Thymus (tissue), 11 donors: ENCODE data around the gene ALPG. TPM values are rescaled to one million over a fixed set of nuclear protein-coding genes. Genes with fewer than 3 reads are reported as not detected.
A peak's percentile ranks its signal among the peaks of the same experiment; 100 is the strongest.

ENCODE experiments used
- DNase-seq, 9 donors: peaks; one replicate each; pipeline ENCODE4 v3.0.0-alpha.2; 2013; ENCODE audit warnings: low spot score in 9 of 9, low read depth in 6 of 9, missing footprints in 1 of 9
- H3K27ac ChIP-seq, 2 donors: one replicate each; pipeline ENCODE4 v1.5.1; 2013; ENCODE audit warnings: control low read depth in 1 of 2, low read depth in 1 of 2, low read length in 1 of 2, mild to moderate bottlenecking in 1 of 2, moderate library complexity in 1 of 2
- H3K27me3 ChIP-seq, 2 donors: one replicate each; pipeline ENCODE4 v1.5.1; 2013; ENCODE audit warnings: low read length in 1 of 2; ENCODE audit not compliant: control insufficient read depth in 2 of 2, insufficient read depth in 1 of 2
- H3K36me3 ChIP-seq, 2 donors: one replicate each; pipeline ENCODE4 v1.5.1; 2013; ENCODE audit warnings: low read length in 1 of 2, mild to moderate bottlenecking in 1 of 2, moderate library complexity in 1 of 2; ENCODE audit not compliant: control insufficient read depth in 2 of 2, insufficient read depth in 2 of 2
- H3K4me1 ChIP-seq, 2 donors: one replicate each; pipeline ENCODE4 v1.5.1; 2013; ENCODE audit warnings: low read length in 2 of 2; ENCODE audit not compliant: control insufficient read depth in 2 of 2, insufficient read depth in 2 of 2
- H3K4me3 ChIP-seq, 2 donors: one replicate each; pipeline ENCODE4 v1.5.1; 2013; ENCODE audit warnings: low read length in 2 of 2, control low read depth in 1 of 2, mild to moderate bottlenecking in 1 of 2
- H3K9me3 ChIP-seq, 2 donors: one replicate each; pipeline ENCODE4 v1.5.1; 2013; ENCODE audit warnings: low read length in 1 of 2, mild to moderate bottlenecking in 1 of 2; ENCODE audit not compliant: control insufficient read depth in 2 of 2, insufficient read depth in 1 of 2
- WGBS: extraction: QIAGEN DNeasy Blood & Tissue Kit; methylation state at CpG from one replicate; pipeline ENCODE4 v1.1.7; 2013; 5-methylcytosine and 5-hydroxymethylcytosine counted together
- polyA plus RNA-seq: library from polyadenylated mRNA; stranded (reverse); fragments of 200-250 nt; gene quantifications from one replicate; pipeline ENCODE4 v1.2.3, GENCODE V29; 2013
- total RNA-seq: library from RNA; stranded (reverse); fragments of 120-200 nt; gene quantifications from one replicate; pipeline ENCODE4 v1.2.4, GENCODE V29; 2013
- donor health status: healthy.

Gene ALPG
- total and polyA plus RNA-seq, 2 donors: 0.24 to 0.96 TPM

DNA sequence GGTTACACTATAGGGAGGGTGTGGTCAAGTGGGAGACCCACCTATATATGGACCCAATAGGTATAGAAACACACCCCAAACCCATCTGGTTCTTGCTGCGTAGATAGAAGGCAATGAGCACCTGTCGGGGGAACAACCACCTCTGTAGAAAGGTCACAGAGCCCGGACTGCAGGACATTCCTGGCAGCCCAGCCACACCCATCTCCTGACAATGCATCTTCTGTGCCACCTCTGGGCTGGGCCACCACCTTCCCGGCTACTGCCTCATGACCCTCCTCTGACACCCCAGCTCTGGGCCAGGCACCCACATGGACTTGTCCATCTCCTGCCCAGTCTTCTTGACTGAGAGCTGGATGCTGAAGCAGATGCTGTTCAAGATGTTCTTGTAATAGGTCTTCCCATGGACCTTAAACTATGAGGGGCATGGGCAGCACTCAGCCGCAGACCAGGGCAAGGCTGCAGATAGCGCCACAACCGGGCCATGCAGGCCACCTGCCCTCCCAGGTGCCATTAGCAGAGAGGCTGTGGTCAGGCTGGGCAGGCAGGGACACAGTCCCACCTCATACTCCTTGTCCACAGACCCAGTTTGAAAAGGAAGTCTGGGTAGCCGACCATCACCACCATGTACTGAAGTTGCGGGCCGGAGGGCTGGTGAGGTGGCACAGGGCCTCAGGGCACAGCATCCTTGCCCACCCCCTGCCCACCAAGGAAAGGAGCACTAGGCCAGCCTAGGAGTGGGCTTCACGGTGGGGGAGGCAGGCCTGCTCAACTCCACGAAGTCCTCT lies 9.3 kb downstream of the ALPG start:
- Histone ChIP-seq H3K4me1 (peaks cover 4 to 14% of the 10 kb centered on the region in 2 donors), H3K9me3 (peaks cover 0 to 9% of the 10 kb centered on the region in 2 donors), H3K27me3 (peaks cover 49 to 91% of the 10 kb centered on the region in 2 donors), H3K27ac (no peak overlapping the region), H3K36me3 (no peaks in the 10 kb centered on the region), H3K4me3 (no peak overlapping the region)
- no peak for DNase-seq
- 97% methylated on average over 12 of the region's 12 CpGs for whole genome bisulfite sequencing

DNA sequence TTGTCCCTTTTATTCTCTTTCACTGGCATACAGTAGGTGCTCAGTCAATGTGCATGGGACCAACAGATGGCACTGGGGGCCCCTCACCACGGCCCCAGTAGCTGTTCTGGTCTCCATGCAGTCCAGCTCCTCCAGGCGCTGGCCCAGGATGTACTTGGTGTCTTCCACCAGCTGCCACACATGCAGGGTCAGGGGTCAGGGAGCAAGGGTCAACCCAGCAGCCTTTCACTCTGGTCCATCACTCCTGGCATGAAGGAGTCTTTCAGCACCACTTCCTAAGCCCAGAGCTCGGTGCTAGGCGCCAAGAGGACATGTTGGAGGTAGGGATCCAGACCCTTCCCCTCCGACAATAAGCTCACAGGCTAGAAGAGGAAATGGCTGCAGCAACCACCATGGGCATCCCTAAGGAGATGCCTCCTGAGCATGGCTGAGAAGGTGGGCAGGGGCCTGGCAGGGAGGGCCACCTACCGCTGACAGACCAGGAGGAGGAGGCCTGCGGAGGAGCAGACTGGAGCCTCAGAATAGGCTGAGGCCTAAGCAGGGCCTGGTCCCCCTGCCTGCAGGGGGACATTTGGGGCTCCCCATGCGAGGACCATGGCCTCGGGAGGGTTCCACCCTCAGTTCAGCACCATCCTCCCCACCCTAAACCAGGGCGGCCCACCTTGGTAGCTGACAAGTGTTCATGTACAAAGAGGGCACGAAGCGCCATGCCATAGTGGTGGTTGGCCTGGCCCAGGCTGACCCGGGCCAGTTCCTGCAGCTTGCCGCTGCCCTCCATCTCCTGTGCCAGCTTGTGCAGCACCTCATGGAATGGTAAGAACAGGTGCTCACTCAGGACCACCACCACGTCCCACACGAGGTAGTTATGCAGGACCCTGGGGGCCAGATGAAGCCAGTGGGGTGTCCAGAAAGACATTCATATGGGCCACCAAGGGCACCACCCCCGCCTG lies 10.2 kb downstream of the ALPG start:
- Histone ChIP-seq H3K4me1 (peaks cover 5 to 17% of the 10 kb centered on the region in 2 donors), H3K27ac (no peak overlapping the region), H3K4me3 (no peak overlapping the region), H3K9me3 (peaks cover 0 to 18% of the 10 kb centered on the region in 2 donors), H3K27me3 (peaks cover 58 to 92% of the 10 kb centered on the region in 2 donors), H3K36me3 (no peaks in the 10 kb centered on the region)
- WGBS: 97% methylated on average over 17 of the region's 17 CpGs
- DNase-seq: no peak

DNA sequence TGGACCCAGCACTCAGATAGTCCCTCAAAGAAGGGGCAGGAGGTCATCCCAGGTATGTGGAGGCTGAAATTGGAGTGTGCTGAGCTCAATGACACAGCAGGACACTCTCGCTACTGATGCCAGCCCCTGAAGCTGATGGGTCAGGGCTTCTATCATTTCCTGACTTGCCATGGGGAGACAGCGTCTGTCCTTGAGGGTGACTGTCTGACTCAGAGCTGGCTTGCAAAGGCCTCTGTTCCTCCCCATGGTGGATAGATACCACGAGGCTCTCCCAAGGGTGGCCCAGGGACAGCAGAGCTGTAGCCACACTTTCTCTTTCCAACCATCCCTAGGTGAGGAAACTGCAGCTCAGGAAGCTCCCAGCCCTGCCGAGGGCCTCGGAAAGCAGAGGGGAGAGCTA lies 10.8 kb downstream of the ALPG start:
- peaks cover 57 to 97% of the 10 kb centered on the region in 2 donors for H3K27me3 ChIP-seq
- 94% methylated on average over 5 of the region's 5 CpGs for WGBS

DNA sequence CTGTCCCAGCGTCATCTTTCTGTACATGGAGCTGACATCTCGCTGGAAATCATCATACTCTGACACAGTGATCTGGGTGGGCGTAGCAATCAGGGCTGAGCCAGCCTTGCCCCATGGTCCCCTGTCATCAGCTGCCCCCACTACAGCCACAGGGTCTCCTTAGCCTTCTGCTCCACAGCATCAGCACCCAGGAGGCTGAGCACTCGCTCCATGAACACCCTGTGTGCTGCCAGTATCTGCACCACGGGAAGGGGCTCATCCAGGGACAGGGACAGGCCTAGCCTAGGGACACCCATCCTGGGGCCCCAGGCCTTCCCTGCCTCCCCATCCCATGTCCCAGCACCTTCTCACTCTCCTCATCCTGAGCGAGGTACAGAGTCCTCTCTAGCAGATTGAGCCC lies 11.4 kb downstream of the ALPG start:
- no peak overlapping the region for H3K4me3 ChIP-seq
- DNase-seq: no peak
- H3K27me3 ChIP-seq: peaks cover 56 to 96% of the 10 kb centered on the region in 2 donors
- H3K27ac ChIP-seq: no peak overlapping the region
- peaks cover 5 to 17% of the 10 kb centered on the region in 2 donors for H3K4me1 ChIP-seq
- H3K36me3 ChIP-seq: no peaks in the 10 kb centered on the region
- WGBS: 88% methylated on average over 6 of the region's 6 CpGs
- H3K9me3 ChIP-seq: peaks cover 0 to 24% of the 10 kb centered on the region in 2 donors

More for the DNA sequence above, 10.8 kb downstream of the ALPG start:
- Histone ChIP-seq H3K27ac (no peak overlapping the region), H3K9me3 (peaks cover 0 to 23% of the 10 kb centered on the region in 2 donors), H3K4me3 (no peak overlapping the region), H3K4me1 (peaks cover 5 to 17% of the 10 kb centered on the region in 2 donors), H3K36me3 (no peaks in the 10 kb centered on the region)
- DNase-seq: no peak

DNA sequence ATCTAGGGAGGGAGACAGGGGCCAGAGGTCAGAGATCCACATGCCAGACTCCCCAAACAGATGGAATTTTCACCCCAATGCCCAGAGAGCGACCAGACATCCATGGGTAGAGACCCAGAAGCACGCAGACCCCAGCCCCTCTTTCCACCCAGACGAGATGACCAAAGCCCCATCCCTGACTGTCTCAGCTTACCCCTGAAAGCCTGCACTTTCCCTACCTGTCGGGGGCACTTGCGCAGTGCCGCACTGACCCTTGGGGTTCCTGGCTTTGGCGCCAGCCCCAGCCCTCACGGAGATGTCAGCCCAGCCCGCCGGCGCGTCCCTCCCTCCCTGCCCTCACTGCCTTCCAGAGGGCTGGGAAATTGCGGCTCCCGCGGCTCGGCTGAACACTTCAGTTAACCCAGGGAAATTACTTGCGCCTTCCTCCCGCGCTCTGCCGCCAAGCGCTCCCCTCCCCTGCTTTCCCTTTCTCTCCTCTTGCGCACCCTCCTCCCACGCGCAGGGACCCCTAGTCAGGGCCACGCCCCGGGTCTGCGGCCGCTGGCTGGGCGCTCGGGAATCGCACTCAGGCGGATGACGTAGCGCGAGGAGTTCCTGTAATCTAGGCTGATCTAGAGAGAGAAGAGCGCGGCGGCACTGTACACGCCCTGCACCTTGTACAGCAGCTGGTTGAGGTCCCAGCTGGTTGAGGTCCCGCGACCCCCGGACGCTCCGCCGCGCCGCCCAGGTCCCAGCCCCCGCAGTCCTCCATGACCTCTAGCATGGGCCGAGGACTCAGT lies 12.0 kb downstream of the ALPG start:
- H3K36me3 ChIP-seq: no peaks in the 10 kb centered on the region
- H3K4me3 ChIP-seq: peak overlapping the region in 1 of 2 donors; percentile 18
- peaks cover 5 to 17% of the 10 kb centered on the region in 2 donors for H3K4me1 ChIP-seq
- DNase-seq: peak in 2 of 9 donors; percentile 22 to 28
- 4% methylated on average over 49 of the region's 49 CpGs for WGBS
- peaks cover 56 to 95% of the 10 kb centered on the region in 2 donors for H3K27me3 ChIP-seq
- H3K9me3 ChIP-seq: peaks cover 0 to 24% of the 10 kb centered on the region in 2 donors
- H3K27ac ChIP-seq: no peak overlapping the region

DNA sequence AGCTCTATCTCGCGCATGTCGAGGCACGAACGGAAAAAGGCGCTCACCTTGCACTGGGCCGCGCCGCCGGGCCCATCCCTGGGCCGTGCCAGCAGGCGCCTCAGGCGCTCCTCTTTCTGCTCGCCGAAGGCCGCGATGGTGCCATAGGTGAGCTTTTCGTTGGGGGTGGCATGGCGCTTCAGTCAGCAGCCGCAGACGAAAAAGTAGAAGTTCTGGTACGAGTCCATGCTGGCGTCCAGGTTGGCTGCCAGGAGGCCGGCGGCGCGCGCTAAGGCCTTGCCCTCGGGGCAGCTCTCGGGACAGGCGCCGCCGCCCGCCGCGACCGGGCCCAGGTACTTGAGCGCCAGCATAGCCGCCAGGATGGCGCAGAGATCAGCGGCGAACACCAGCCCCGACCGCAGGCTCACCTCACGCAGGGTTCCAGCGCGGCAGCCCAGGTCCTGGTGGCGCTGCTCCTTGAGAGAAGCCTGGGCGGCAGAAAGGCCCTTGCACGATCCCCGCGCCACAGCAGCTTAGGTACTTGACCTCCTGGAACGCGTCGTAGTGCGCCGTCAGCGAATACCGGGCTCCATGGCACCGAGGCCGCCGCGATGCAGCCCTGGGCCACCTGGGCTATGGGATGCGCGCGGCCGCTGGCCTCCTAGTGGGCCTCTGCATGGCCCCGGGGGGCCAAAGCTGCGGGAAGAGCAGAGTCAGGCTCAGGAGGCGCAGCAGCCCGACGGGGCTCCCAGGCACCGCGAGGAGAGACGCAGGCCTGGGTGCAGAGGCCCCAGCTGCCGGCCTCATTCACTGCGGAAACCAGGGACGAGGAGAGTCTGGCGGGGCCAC lies 12.8 kb downstream of the ALPG start:
- no peak for DNase-seq
- H3K27ac ChIP-seq: no peak overlapping the region
- peaks cover 56 to 96% of the 10 kb centered on the region in 2 donors for H3K27me3 ChIP-seq
- H3K9me3 ChIP-seq: peaks cover 0 to 24% of the 10 kb centered on the region in 2 donors
- peak overlapping the region in 1 of 2 donors; percentile 18 for H3K4me3 ChIP-seq
- H3K36me3 ChIP-seq: no peaks in the 10 kb centered on the region
- WGBS: 19% methylated on average over 79 of the region's 79 CpGs
- H3K4me1 ChIP-seq: peaks cover 5 to 17% of the 10 kb centered on the region in 2 donors

DNA sequence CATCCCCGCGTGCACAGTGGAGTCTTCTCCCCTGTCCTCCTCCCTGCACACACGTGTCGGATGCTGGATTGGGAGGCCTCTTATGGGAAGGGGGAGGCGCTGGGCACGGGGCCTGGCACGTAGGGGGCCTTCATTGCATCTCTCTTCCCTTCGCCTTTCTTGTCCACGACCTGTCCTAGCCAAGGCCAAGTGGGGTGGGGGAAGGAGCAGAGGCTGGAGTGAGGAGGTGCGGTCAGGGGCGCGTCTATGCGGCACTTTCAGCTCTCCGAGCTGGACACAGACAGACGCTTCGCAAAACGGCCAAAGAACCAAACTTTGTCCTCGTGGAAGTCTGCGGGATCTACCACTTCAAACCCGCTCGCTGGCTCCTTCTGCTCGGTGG lies 13.4 kb downstream of the ALPG start:
- WGBS: 34% methylated on average over 22 of the region's 22 CpGs
- DNase-seq: no peak
- Histone ChIP-seq H3K36me3 (no peaks in the 10 kb centered on the region), H3K4me1 (peaks cover 5 to 17% of the 10 kb centered on the region in 2 donors), H3K27ac (no peak overlapping the region), H3K27me3 (peaks cover 56 to 95% of the 10 kb centered on the region in 2 donors), H3K4me3 (no peak overlapping the region), H3K9me3 (peaks cover 0 to 24% of the 10 kb centered on the region in 2 donors)
